Stimulated activated effector memory CD8-positive, alpha-beta T cell treated with anti-CD3 and anti-CD28 coated beads, Interleukin-12 subunit alpha, Interleukin-12 subunit beta, amount 100 ng/mL, for 72 hours (primary cell): ENCODE results near the gene SZT2.
"Not testable (repeated sequence)": the region's sequence is repeated elsewhere in the genome, so short reads cannot be mapped to it uniquely, and the experiment has no call there.

Experiments used
- ATAC-seq: fragments of 150-1000 bp; cut with Tn5 transposase; 2 replicates; pipeline ENCODE4 v1.10.0; 2021
- DNase-seq, 2 donors: peaks; one replicate each; pipeline ENCODE4 v3.0.0; 2021 to 2022; ENCODE audit warnings: low spot score in 2 of 2
- H3K27ac Mint-ChIP-seq: one replicate; pipeline ENCODE4 v1.8.0; 2022; ENCODE audit warnings: mild to moderate bottlenecking, mixed read lengths
- H3K36me3 Mint-ChIP-seq: one replicate; pipeline ENCODE4 v1.8.0; 2022; ENCODE audit warnings: mild to moderate bottlenecking, mixed read lengths
- H3K4me1 Mint-ChIP-seq: one replicate; pipeline ENCODE4 v1.8.0; 2022; ENCODE audit warnings: mixed read lengths
- H3K4me3 Mint-ChIP-seq: one replicate; pipeline ENCODE4 v1.8.0; 2022; ENCODE audit warnings: mild to moderate bottlenecking, mixed read lengths
- H3K9me3 Mint-ChIP-seq: one replicate; pipeline ENCODE4 v1.8.0; 2022; ENCODE audit warnings: mixed read lengths

The SZT2 gene

DNA sequence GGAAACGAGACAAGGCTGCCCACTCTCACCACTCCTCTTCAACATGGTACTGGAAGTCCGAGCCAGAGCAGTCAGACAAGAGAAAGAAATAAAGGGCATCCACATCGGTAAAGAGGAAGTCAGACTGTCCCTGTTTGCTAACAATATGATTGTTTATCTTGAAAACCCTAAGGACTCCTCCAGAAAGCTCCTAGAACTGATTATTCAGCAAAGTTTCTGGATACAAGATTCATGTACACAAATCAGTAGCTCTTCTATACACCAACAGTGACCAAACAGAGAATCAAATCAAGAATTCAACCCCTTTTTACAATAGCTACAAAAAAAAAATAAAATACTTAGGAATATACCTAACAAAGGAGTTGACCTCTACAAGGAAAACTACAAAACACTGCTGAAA is 68.7 kb downstream of the SZT2 start:
- H3K4me3 Mint-ChIP-seq, DNase-seq, H3K27ac Mint-ChIP-seq, H3K9me3 Mint-ChIP-seq, ATAC-seq, H3K36me3 Mint-ChIP-seq: not testable (repeated sequence)
- peaks cover 11% of the 10 kb centered on the region for H3K4me1 Mint-ChIP-seq

DNA sequence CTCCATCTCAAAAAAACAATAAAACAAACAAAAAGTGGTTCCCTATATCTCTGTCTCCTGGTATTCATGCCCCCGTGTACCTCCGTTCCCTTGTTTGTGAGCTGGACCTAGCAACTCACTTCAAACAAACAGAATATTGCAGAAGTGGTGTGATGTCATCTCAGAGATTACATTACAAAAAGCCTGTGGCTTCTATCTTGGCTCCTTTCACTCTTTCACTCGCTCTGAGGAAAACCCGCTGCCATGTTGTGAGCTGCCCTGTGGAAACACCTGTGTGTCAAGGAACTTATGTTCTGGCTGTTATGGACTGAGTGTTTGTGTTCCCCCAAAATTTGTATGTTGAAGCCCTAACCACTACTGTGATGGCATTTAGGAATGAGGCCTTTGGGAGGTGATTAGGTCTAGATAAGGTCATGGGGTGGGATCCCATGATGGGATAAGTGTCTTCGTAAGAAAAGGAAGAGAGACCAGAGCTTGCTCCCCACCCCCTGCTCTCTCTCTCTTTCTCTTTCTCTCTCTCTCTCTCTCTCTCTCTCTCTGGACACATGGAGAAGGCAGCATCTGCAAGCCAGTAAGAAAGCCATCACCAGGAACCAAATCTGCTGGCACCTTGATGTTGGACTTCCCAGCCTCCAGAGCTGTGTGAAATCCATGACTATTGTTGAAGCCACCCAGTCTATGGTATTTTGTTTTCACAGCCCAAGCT is 71.4 kb downstream of the SZT2 start:
- ATAC-seq (no peak), DNase-seq (no peak)
- Mint-ChIP-seq H3K36me3 (no peaks in the 10 kb centered on the region), H3K27ac (no peak overlapping the region), H3K4me1 (peaks cover 2% of the 10 kb centered on the region), H3K4me3 (no peak overlapping the region), H3K9me3 (no peaks in the 10 kb centered on the region)

DNA sequence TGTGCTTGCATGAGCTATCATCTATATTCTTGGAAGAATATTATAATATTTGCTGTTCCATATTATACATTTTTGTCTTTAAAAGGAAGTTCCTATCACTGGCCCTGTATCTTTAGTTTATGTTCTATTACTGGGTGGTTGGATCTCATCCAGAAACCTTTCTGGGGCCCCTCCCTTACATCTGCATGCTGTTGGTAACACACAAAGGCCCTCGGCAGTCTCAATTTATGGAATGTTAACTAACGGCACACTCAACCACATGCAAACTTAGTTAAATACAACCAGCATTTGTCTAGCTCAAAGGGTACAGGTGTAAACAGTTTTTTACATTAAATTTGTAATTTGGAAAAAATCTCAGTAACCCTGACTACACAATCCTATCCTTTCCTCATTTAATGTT is 73.8 kb downstream of the SZT2 start:
- DNase-seq (no peak), ATAC-seq (no peak)
- Mint-ChIP-seq H3K9me3 (no peaks in the 10 kb centered on the region), H3K4me1 (peaks cover 6% of the 10 kb centered on the region), H3K27ac (no peak overlapping the region), H3K36me3 (no peaks in the 10 kb centered on the region), H3K4me3 (no peak overlapping the region)

DNA sequence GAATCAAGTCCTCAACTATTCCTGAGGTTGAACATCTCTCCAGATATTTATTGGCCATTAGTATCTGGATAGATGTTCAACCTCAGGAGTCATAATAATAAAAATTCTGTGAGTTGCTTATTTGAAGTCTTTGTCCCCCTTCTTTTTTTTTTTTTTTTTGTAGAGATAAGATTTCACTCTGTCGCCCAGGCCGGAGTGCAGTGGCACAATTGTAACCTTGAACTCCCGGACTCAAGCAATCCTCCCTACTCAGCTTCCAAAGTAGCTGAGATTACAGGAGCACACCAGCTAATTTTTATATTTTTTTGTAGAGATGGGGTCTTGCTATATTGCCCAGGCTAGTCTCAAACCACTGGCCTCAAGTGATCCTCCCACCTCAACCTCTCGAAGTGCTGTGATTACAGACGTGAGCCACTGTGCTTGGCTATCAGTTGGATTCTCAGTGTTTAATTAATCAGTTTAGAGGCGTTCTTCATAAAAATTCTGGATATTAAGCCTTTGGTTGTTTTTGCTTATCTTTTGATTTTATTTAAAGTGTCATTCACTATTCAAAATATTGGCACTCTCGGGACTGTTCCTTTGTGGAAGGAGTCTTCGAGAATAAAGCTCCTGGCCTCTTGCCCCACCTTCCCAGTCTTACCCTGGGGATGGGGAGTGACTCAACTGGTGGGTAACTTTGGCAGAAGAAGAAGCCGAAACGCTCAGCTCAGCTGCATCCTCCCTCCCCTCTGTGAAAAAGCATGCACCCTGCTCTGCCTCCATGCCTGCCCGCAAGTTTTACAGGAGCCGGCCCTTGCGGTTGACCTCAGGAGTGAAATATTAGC is 75.2 kb downstream of the SZT2 start:
- Mint-ChIP-seq H3K9me3 (no peaks in the 10 kb centered on the region), H3K4me1 (peaks cover 6% of the 10 kb centered on the region), H3K4me3 (no peak overlapping the region), H3K27ac (no peak overlapping the region), H3K36me3 (no peaks in the 10 kb centered on the region)
- DNase-seq (no peak), ATAC-seq (no peak)

DNA sequence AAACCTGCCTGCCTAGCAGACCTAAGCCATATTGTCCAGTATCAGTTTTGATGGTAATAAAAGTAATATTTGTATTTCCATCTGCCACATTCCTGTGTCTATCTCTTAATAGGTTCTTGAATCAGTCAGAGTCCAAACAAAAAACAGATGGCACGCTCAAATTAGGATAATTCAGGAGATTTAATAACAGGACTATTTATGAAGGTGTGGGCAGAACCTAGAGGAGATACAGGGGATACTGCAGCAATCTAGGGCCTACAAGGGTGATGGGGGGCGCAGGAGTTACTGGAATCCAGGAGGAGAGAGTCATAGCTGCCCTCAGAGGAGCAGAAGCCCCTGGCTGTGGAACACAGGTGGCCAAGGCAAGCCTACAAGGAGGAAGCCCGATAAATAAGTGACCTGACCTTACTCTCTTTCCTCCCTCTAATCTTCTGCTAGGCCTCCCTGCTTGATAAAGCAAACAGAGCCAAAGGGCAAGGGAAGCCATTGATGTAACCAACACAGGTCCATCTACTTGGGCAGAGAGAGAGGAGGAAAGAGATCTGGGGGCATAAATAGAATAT is 75.9 kb downstream of the SZT2 start:
- Mint-ChIP-seq H3K27ac (no peak overlapping the region), H3K36me3 (no peaks in the 10 kb centered on the region), H3K4me1 (peaks cover 6% of the 10 kb centered on the region), H3K9me3 (no peaks in the 10 kb centered on the region), H3K4me3 (no peak overlapping the region)
- no peak for DNase-seq
- ATAC-seq = no peak

DNA sequence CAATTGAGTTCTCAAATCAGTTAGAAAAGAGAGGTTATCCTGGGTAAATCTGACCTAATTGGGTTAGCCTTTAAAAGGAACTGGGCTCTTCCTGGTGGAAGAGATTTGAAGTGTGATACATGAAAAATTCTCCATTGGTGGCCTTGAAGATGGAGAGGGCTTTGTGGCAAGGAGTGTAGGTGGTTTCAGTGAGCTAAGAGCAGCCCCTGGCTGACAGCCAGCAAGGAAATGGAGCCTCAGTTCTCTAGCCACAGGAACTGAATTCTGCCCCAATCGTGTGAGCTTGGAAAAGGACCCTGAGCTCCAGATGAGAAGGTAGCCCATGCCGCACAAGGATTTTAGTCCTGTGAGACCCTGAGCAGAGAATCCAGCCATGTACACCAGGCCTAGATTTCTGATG is 76.7 kb downstream of the SZT2 start:
- no peaks in the 10 kb centered on the region for H3K9me3 Mint-ChIP-seq
- peaks cover 6% of the 10 kb centered on the region for H3K4me1 Mint-ChIP-seq
- DNase-seq (no peak), ATAC-seq (peak; percentile 39)
- H3K4me3 Mint-ChIP-seq = no peak overlapping the region
- no peak overlapping the region for H3K27ac Mint-ChIP-seq
- no peaks in the 10 kb centered on the region for H3K36me3 Mint-ChIP-seq

DNA sequence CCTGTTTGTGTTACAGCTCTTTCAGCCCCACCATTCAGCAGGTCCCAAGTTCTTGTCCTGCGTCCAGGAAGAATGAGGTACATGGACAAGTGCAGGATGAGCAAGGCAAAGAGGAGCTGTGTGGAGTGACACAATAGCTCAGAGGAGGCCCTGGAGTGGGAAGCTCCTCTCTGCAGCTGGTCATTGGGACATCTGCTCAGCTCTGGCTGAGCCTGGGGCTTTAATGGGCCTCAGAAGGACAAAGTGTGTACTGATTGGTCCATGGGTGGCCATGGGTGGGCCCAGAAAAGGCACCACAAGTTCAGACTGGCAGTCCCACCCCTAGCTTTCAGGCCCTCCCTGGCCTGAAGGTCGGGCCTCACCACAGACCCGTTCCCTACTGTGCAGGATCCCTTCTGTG is 78.7 kb downstream of the SZT2 start:
- H3K9me3 Mint-ChIP-seq = no peaks in the 10 kb centered on the region
- no peak for DNase-seq
- H3K36me3 Mint-ChIP-seq = no peaks in the 10 kb centered on the region
- no peak overlapping the region for H3K4me3 Mint-ChIP-seq
- H3K4me1 Mint-ChIP-seq = peaks cover 8% of the 10 kb centered on the region
- ATAC-seq = no peak
- H3K27ac Mint-ChIP-seq = no peak overlapping the region

DNA sequence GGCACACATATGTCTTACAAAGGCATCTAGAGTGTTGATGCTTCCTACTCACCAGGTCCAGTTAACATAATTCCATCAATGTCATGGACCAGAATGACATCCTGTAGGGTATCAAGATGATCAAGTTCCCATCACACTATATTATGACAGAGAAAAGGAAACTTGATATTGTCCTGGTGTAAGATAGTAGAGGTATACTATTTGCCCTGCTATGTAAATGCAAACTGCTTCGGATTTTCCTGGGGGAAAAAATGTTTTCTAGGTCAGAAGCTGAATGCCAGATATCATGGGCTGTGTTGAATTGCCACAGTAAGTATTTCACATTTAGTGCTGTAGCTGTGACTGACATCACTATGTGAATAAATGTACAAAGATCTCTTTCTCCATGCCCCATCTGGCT is 80.2 kb downstream of the SZT2 start:
- no peak overlapping the region for H3K27ac Mint-ChIP-seq
- no peak overlapping the region for H3K4me3 Mint-ChIP-seq

DNA sequence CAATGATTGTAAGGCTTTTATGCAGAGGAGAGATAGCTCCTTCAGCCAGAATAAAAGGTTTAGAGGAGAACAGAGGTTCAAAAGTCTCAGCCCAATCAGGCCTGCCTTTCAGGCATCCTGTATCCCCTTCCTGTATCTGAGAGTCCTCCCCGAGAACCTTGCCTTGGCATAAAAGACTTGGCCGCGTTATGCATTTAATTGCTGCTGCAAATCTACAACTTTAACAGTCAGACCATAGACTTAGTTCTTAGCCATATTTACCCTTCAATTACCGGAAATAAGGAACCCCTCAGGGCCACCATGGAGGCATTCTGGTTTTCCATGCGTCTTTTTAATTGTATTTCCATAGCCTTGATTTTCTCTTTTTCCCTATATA is 82.4 kb downstream of the SZT2 start:
- Mint-ChIP-seq H3K4me1 (peaks cover 11% of the 10 kb centered on the region), H3K9me3 (no peaks in the 10 kb centered on the region), H3K36me3 (no peaks in the 10 kb centered on the region), H3K27ac (no peak overlapping the region), H3K4me3 (no peak overlapping the region)
- ATAC-seq (no peak), DNase-seq (no peak)

More for the DNA sequence above, 80.2 kb downstream of the SZT2 start:
- no peak for DNase-seq
- H3K9me3 Mint-ChIP-seq = no peaks in the 10 kb centered on the region
- ATAC-seq = no peak
- H3K4me1 Mint-ChIP-seq = peaks cover 17% of the 10 kb centered on the region
- H3K36me3 Mint-ChIP-seq = no peaks in the 10 kb centered on the region

DNA sequence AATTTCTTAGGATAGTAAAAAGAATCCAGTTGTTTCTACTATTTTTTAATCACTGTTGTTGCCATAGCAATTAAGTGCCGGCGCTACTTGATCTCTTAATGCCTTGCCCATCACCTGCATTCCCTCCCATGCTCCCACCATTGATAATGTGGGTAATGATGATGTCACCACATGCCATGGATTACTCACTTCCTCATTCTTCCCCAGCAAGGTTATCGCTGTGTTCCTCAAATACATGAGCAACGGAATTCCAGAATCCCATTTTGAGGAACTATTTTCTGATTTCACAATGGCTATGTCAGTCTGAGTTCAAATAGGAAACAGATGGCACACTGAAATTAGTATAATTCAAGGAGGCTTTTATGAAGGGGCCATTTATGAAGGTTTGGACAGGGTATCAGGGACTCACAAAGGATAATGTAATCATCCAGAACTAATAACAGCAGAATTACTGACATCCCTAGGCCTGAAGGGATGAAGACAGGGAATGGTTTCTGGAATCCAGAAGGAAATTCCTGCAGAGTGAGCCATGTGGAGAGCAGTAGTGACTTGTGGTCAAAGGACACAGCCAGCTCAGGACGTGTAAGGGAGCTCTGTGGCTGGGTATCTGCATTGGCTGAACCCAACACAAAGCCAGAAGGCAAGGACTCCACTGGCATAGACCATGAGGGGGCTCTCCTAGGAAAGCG is 82.9 kb downstream of the SZT2 start:
- H3K4me3 Mint-ChIP-seq, DNase-seq, H3K36me3 Mint-ChIP-seq, ATAC-seq, H3K27ac Mint-ChIP-seq, H3K9me3 Mint-ChIP-seq: not testable (repeated sequence)
- peaks cover 11% of the 10 kb centered on the region for H3K4me1 Mint-ChIP-seq

DNA sequence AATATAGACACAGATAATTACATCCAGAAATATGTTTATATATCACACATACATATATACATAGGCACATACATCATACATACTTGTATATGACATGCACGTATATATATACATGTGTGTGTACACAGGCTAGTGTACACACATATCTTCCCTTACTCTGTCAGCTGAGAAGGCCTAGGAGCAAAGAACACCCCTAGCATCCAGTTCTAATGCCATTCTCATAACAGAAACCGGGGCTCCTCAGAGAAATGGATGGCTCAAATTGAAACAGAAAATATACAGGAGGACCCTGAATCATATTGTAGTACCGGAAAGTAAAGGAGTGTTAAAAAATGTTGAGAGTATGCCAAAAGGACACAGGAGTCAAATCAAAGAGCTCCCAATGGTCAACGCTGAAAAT is 83.8 kb downstream of the SZT2 start:
- no peak overlapping the region for H3K4me3 Mint-ChIP-seq
- no peaks in the 10 kb centered on the region for H3K36me3 Mint-ChIP-seq
- DNase-seq = no peak
- no peaks in the 10 kb centered on the region for H3K9me3 Mint-ChIP-seq
- H3K4me1 Mint-ChIP-seq = peaks cover 11% of the 10 kb centered on the region
- H3K27ac Mint-ChIP-seq = no peak overlapping the region
- peak; percentile 84 for ATAC-seq

DNA sequence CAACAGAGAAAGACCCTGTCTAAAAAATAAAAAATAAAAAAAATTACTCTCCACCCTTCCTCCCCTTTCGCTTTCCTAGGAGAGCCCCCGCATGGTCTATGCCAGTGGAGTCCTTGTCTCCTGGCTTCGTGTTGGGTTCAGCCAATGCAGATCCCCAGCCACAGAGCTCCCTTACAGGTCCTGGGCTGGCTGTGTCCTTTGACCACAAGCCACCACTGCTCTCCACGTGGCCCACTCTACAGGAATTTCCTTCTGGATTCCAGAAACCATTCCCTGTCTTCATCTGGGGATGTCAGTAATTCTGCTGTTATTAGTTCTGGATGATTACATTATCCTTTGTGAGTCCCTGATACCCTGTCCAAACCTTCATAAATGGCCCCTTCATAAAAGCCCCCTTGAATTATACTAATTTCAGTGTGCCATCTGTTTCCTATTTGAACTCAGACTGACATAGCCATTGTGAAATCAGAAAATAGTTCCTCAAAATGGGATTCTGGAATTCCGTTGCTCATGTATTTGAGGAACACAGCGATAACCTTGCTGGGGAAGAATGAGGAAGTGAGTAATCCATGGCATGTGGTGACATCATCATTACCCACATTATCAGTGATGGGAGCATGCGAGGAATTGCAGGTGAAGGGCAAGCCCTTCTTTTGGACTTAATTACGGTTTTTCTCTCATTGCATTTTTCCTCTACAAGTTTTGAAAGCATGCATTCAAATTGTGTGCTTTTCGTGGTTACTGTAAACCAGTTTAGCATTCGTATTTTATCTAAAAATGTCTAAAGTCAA is 86.1 kb downstream of the SZT2 start:
- not testable (repeated sequence) for DNase-seq, H3K27ac Mint-ChIP-seq, ATAC-seq, H3K9me3 Mint-ChIP-seq, H3K36me3 Mint-ChIP-seq, H3K4me3 Mint-ChIP-seq
- peaks cover 11% of the 10 kb centered on the region for H3K4me1 Mint-ChIP-seq

DNA sequence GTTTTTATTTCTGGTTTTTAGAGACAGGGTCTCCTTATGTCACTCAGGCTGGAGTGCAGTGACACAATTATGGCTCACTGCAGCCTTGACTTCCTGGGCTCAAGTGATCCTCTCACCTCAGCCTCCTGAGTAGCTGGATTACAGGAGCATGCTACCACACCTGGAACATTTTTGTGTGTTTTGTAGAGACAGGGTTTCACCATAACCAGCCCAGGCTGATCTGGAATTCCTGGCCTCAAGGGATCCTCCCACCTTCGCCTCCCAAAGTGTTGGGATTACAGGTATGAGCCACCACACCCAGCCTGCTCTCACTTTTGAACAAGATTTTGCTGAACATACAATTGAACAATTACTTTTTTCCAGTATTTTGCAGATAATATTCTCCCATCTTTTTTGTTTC is 88.0 kb downstream of the SZT2 start:
- DNase-seq (no peak), ATAC-seq (no peak)
- H3K4me1 Mint-ChIP-seq = peaks cover 11% of the 10 kb centered on the region
- H3K9me3 Mint-ChIP-seq = no peaks in the 10 kb centered on the region
- no peak overlapping the region for H3K27ac Mint-ChIP-seq
- no peak overlapping the region for H3K4me3 Mint-ChIP-seq
- no peaks in the 10 kb centered on the region for H3K36me3 Mint-ChIP-seq

DNA sequence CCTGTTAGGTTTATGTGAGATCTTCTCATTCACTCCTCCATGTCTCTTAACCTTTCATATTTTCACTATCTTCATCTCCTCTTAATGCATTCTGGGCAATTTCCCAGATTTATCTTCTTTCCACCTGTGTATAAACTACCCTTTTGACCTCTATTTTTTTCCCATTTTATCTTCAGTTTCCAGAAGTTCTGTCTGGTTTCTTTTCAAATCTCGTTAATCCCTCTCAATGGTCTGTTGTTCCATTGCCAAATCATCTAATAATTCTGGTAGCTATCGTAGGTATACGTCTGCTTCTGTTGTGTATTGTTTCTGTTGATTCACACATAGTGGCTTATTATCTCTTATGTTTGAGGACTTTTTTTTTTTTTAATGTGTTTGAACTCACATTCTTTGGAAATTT is 89.7 kb downstream of the SZT2 start:
- no peak overlapping the region for H3K4me3 Mint-ChIP-seq
- no peak overlapping the region for H3K27ac Mint-ChIP-seq
- H3K4me1 Mint-ChIP-seq = peaks cover under 1% of the 10 kb centered on the region
- H3K36me3 Mint-ChIP-seq = no peaks in the 10 kb centered on the region
- DNase-seq = no peak
- no peak for ATAC-seq
- H3K9me3 Mint-ChIP-seq = no peaks in the 10 kb centered on the region

DNA sequence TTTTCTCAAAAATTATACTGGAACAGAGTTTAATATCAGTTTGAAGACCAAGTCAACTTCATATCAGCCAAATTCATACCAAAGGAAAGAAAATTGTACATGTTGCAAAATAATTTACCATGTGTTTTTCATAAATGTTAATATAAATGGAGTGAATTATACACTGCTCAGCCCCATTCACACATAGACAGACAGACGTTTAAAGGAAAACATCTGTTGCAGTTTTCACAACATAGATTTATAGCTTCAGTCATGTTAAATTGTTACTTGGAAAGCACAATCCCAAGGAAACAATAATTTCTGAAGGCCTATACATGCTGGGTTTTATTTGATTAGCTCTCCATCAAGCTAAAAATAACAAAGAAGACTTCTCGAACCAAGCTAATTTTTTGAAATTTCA is 91.8 kb downstream of the SZT2 start:
- Mint-ChIP-seq H3K4me1 (no peaks in the 10 kb centered on the region), H3K9me3 (no peaks in the 10 kb centered on the region), H3K4me3 (no peak overlapping the region), H3K27ac (no peak overlapping the region), H3K36me3 (no peaks in the 10 kb centered on the region)
- no peak for DNase-seq
- ATAC-seq = no peak
